Parathyroid adenoma (tissue), 2 donors: ENCODE measurements around the gene PLXNA4.

Experiments
- H2AFZ ChIP-seq: fragments of 300-600 bp; sonication (generic); one replicate; pipeline ENCODE4 v1.7.0; 2017; ENCODE audit warnings: antibody characterized with exemption, mild to moderate bottlenecking
- H3K27ac ChIP-seq: fragments of 300-600 bp; sonication (generic); one replicate; pipeline ENCODE4 v1.7.0; 2017
- H3K27me3 ChIP-seq: fragments of 300-600 bp; sonication (generic); one replicate; pipeline ENCODE4 v1.7.0; 2017; ENCODE audit warnings: low read length; ENCODE audit not compliant: control insufficient read depth, insufficient read depth
- H3K36me3 ChIP-seq: fragments of 300-600 bp; sonication (generic); one replicate; pipeline ENCODE4 v1.7.0; 2017; ENCODE audit warnings: low read length; ENCODE audit not compliant: control insufficient read depth, insufficient read depth
- H3K4me1 ChIP-seq: fragments of 300-600 bp; sonication (generic); one replicate; pipeline ENCODE4 v1.7.0; 2017; ENCODE audit warnings: control low read depth
- H3K4me2 ChIP-seq: fragments of 300-600 bp; sonication (generic); one replicate; pipeline ENCODE4 v1.7.0; 2017; ENCODE audit warnings: low read length
- H3K4me3 ChIP-seq: fragments of 300-600 bp; sonication (generic); one replicate; pipeline ENCODE4 v1.7.0; 2017; ENCODE audit warnings: low read depth, low read length
- H3K79me2 ChIP-seq: fragments of 300-600 bp; sonication (generic); one replicate; pipeline ENCODE4 v1.7.0; 2017; ENCODE audit warnings: control low read depth
- H3K9ac ChIP-seq: fragments of 300-600 bp; sonication (generic); one replicate; pipeline ENCODE4 v1.7.0; 2017; ENCODE audit warnings: mild to moderate bottlenecking
- H3K9me3 ChIP-seq: fragments of 300-600 bp; sonication (generic); one replicate; pipeline ENCODE4 v1.7.0; 2017; ENCODE audit warnings: low read length; ENCODE audit not compliant: control insufficient read depth
- CTCF ChIP-seq: fragments of 300-600 bp; sonication (generic); IDR thresholded peaks from one replicate; pipeline ENCODE4 v1.7.0; 2017; ENCODE audit warnings: antibody characterized with exemption, mild to moderate bottlenecking
- donor health status: primary hyperparathyroidism.

The PLXNA4 gene

GRCh38 chr7:132354527-132354926, 221.7 kb downstream of the PLXNA4 start:
- no peaks in the 10 kb centered on the region for H3K79me2 ChIP-seq
- H3K36me3 ChIP-seq = no peaks in the 10 kb centered on the region

GRCh38 chr7:132353936-132354335, 222.3 kb downstream of the PLXNA4 start:
- TF ChIP-seq CTCF = no peak
- Histone ChIP-seq H3K27ac (no peak overlapping the region), H3K36me3 (no peaks in the 10 kb centered on the region), H3K4me1 (no peaks in the 10 kb centered on the region), H3K9me3 (no peaks in the 10 kb centered on the region), H3K4me2 (no peak overlapping the region), H3K9ac (no peak overlapping the region), H3K79me2 (no peaks in the 10 kb centered on the region), H3K27me3 (no peaks in the 10 kb centered on the region), H2AFZ (no peak overlapping the region), H3K4me3 (no peak overlapping the region)

More at GRCh38 chr7:132354527-132354926, 221.7 kb downstream of the PLXNA4 start:
- no peak overlapping the region for H2AFZ ChIP-seq
- TF ChIP-seq CTCF = no peak
- no peak overlapping the region for H3K27ac ChIP-seq
- no peak overlapping the region for H3K4me3 ChIP-seq
- no peak overlapping the region for H3K4me2 ChIP-seq
- no peaks in the 10 kb centered on the region for H3K4me1 ChIP-seq
- no peaks in the 10 kb centered on the region for H3K27me3 ChIP-seq
- H3K9ac ChIP-seq = no peak overlapping the region
- no peaks in the 10 kb centered on the region for H3K9me3 ChIP-seq

- H3K79me2 ChIP-seq = no peaks in the 10 kb centered on the region
- H3K4me2 ChIP-seq = no peak overlapping the region
- no peaks in the 10 kb centered on the region for H3K9me3 ChIP-seq
- no peak overlapping the region for H3K9ac ChIP-seq
- no peak overlapping the region for H3K27ac ChIP-seq
- no peaks in the 10 kb centered on the region for H3K36me3 ChIP-seq
- H3K27me3 ChIP-seq = no peaks in the 10 kb centered on the region
- H3K4me3 ChIP-seq = no peak overlapping the region
- no peak overlapping the region for H2AFZ ChIP-seq
- no peaks in the 10 kb centered on the region for H3K4me1 ChIP-seq
- TF ChIP-seq CTCF = no peak
Measured at GRCh38 chr7:132352800-132353199, 223.5 kb downstream of the PLXNA4 start.

GRCh38 chr7:132351954-132352499, 224.2 kb downstream of the PLXNA4 start:
- Histone ChIP-seq H3K79me2 (no peaks in the 10 kb centered on the region), H3K27ac (no peak overlapping the region), H3K36me3 (no peaks in the 10 kb centered on the region), H3K4me2 (no peak overlapping the region), H3K9me3 (no peaks in the 10 kb centered on the region), H2AFZ (no peak overlapping the region), H3K4me3 (no peak overlapping the region), H3K9ac (no peak overlapping the region), H3K4me1 (no peaks in the 10 kb centered on the region), H3K27me3 (no peaks in the 10 kb centered on the region)
- no peak for TF ChIP-seq CTCF

- H3K4me3 ChIP-seq = no peak overlapping the region
- TF ChIP-seq CTCF = no peak
- H3K27me3 ChIP-seq = no peaks in the 10 kb centered on the region
- H3K9ac ChIP-seq = no peak overlapping the region
- H2AFZ ChIP-seq = no peak overlapping the region
- H3K36me3 ChIP-seq = no peaks in the 10 kb centered on the region
- H3K9me3 ChIP-seq = no peaks in the 10 kb centered on the region
- no peak overlapping the region for H3K4me2 ChIP-seq
- H3K4me1 ChIP-seq = no peaks in the 10 kb centered on the region
- H3K27ac ChIP-seq = no peak overlapping the region
- H3K79me2 ChIP-seq = no peaks in the 10 kb centered on the region
Measured at GRCh38 chr7:132350741-132351140, 225.5 kb downstream of the PLXNA4 start.
